HG03175 (cell line): ENCODE data around the gene APBA3.
"Not testable (repeated sequence)": the region's sequence is repeated elsewhere in the genome, so short reads cannot be mapped to it uniquely, and the experiment has no call there.

ENCODE experiments used
- ATAC-seq: cut with Tn5 transposase; IDR thresholded peaks from one replicate; pipeline ENCODE4 v1.9.1; 2021; ENCODE audit warnings: mild to moderate bottlenecking, moderate library complexity; ENCODE audit not compliant: unreplicated experiment

APBA3 gene

GRCh38 chr19:3771906-3772455 lies 10.5 kb upstream of the APBA3 start, which contains the start of gene RAX2:
Gene RAX2 (minus strand): TSS chr19:3772228. CDS start chr19:3771742, 486 bp downstream.
- no peak for ATAC-seq

- ATAC-seq, result no peak
Observed at GRCh38 chr19:3771000-3771905, 9.8 kb upstream of the APBA3 start.

GRCh38 chr19:3770136-3770999 lies 8.9 kb upstream of the APBA3 start:
- no peak for ATAC-seq

GRCh38 chr19:3769494-3769893 lies 8.0 kb upstream of the APBA3 start:
- ATAC-seq, result no peak

DNA sequence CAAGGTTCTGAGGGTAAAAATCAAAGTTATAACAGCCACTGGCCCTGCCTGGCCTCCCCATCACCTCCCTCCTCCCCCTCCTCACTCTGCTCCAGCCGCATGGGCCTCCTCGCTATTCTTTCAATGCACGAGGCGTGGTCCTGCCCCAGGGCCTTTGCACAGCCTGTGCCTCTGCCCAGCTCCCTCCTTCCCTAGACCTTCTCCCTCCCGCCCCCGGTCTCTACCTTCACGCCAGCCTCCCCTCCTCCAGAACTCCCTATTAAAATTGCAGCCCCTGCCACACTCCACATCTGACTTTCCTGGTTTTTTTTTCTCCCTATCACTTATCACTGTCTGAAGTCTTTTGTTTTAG lies 7.2 kb upstream of the APBA3 start:
- no peak for ATAC-seq

DNA sequence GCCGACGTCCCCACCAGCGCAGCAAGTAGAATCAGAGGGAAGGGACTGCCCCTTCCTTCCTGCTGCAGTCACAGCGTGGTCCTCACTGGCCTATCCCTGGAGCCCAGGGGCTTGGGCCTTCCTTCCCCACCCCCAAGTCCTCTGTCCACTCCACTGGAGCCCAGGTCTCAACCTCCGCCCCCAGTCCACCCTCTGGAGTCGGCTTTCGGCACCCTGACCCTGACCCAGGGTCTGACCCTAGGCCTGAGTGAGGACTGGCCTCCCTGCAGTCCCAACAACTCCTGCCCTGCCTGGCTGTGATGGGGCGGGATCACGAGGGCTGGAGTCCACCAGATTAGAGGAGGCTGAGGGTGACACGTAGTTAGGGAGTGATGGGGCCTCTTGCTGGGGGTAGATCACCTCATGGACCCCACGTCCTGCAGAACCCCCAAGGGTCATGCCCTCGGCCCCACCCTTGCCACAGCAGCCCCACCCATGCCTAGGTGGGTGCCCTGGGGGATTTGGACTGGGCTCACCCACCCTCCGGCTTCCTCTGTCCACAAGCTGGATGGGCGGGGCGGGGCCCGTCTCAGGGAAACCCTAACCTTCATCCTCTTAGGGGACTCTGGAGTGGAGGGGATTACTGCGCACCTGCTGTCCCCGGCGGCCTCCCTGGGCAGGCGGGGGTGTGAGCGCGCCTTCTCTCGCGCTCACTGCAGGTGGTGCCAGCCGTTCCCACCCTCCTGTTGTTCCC lies 6.7 kb upstream of the APBA3 start:
- ATAC-seq, result no peak

GRCh38 chr19:3767050-3767449 lies 5.6 kb upstream of the APBA3 start:
- ATAC-seq, result no peak

- ATAC-seq, result no peak
Observed at GRCh38 chr19:3766520-3766919, 5.0 kb upstream of the APBA3 start.

GRCh38 chr19:3765757-3766156 lies 4.3 kb upstream of the APBA3 start:
- ATAC-seq, result not testable (repeated sequence)

GRCh38 chr19:3765121-3765520 lies 3.6 kb upstream of the APBA3 start:
- ATAC-seq, result no peak

GRCh38 chr19:3762501-3763459 lies 1.3 kb upstream of the APBA3 start, which contains the start of gene MRPL54:
Gene MRPL54 (plus strand): TSS chr19:3762682. CDS start chr19:3762701, 19 bp downstream.
- ATAC-seq, result peak; percentile 77

DNA sequence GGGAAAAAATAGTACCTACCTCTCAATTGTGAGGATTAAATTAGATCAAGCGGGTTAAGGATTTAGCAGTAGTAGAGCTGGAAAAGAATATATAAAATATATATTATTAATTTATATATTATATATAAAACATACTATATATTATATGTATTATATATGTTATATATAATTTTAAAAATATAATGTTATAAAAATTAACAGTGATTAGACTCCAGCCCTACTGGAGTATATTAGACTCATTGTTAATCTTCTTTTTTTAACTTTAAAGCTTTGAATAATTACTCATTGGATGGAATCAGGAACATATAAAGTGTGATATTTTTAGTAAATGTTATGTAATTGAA lies 610 bp upstream of the APBA3 start:
- ATAC-seq, result no peak

DNA sequence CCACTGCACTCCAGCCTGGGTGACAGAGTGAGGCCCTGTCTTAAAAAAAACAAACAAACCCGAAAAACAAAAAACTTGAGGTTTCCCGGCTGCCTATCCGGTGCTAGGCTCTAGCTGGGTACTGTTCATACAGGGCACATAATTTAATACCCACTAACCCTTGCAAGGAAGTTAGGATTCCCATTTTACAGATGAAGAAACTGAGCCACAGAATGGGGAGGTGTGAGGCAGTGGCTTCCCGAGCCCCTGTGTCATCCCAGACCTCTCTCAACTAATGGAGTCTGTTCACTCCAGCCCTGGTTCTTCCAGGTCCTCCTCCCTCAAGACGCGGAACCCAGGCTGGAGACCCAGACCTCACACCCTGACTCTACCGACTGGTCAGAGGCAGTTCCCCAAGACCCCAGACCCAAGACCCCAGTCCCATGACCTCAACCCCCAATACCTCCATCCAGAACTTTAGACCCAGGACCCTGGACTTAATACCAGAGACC lies 576 bp downstream of the APBA3 start:
- ATAC-seq, result no peak

DNA sequence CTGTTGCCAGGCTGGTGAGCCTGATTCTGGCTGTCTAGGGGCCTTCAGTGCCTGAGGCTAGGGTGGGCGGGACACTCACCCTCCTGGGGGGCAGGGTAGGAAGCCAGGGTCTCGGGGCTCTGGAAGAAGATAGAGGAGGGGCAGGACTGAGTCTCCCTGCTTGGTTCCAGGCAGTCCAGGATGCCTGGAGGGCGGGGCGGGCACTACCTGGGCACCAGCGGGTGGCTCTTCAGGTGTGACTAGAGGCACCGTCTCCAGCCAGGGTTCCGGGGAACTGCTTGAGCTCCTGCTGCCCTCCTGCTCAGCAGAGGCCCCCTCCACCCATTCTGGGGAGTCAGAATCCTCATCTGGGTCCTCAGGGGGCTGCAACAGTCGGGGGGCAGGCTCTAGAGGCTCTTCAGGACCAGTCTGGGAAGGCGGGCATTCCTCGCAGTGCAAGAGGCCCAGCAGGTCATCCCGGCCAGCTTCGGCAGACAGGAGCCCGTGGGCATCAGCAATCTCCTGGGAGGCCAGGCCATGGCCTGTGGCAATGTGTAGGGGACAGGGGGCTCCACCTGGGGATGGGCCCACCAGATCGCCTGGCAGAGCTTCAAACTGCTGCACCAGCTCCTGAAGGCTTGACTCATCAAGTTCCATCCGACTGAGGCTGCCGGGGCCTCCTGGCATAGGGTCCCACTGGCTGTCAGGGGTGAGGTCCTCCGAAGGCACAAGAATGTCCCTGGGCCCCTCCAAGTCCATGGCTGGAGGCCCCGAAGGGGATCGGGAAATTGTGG lies 1.8 kb downstream of the APBA3 start:
- no peak for ATAC-seq

DNA sequence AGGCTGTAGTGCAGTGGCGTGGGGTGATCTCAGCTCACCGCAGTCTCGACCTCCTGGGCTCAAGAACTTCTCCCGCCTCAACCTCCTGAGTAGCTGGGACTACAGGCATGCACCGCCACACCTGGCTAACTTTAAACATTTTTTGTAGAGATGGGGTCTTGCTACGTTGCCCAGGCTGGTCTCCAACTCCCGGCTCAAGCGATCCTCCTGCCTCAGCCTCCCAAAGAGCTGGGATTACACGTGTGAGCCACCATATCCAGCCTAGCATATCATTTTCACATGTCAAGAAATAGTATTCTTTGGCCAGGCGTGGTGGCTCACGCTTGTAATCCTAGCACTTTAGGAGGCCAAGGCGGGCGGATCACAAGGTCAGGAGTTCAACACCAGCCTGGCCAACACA lies 3.2 kb downstream of the APBA3 start:
- not testable (repeated sequence) for ATAC-seq

- ATAC-seq, result not testable (repeated sequence)
Observed at GRCh38 chr19:3757705-3758104, 3.8 kb downstream of the APBA3 start.

DNA sequence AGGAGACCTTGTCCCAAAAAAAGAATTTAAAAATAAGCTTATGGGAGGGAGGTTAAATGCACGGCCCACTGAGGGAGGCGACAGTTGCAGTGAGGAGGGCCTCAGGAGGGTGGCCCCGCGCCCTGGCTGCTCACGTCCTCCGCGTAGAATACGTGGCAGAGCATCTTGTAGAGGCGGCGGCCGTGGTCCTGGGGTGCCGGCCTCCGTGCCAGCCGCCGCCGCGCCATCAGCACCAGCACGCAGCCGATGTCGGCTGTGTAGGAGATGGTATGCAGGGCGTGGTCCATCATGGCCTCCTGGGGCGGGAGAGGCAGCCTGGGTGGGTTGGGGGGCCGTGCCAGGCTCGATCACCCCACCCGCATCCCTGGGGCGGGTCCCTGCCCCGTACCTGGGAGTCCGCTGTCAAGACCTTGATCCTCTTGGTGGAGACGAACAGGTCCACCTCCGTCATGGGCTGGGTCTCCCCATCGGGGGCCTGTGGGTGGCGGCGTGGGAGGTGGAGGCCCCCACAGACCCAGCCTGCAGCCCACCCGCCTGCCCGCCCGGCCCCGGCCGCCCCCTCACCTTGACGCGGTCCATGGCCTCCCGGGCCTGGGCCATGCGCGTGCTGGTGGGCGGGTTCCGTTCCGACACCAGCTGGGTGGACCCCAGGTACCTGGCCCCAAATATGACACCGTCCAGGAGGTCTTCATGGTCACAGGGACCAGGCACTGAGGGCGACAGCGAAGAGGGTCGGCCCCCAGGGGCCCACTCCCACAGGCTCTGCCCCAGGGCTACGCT lies 7.7 kb downstream of the APBA3 start:
- no peak for ATAC-seq

DNA sequence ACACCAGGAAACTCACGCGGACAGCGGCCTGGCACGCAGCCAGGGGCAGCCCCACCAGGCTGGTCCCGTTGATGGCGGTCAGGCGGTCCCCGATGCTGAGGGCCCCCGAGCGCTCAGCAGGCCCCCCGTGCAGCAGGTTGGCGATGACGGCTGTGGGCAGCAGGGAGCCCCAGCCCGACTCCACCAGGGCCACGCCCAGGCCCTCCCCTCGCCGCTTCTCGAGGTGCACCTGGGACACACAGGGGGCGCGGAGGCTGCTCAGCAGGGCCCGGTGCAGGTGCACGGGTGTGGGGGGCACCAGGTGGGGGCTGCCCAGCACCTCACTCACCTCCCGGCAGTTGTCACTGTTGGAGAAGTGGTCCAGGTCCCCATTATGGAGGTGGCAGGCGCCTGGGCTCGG lies 9.0 kb downstream of the APBA3 start:
- ATAC-seq, result no peak
